GM19328 (cell line): Measurements from ENCODE around the gene MTNR1A.

ENCODE experiments used
- ATAC-seq: cut with Tn5 transposase; IDR thresholded peaks from one replicate; pipeline ENCODE4 v1.9.1; 2021; ENCODE audit warnings: mild to moderate bottlenecking, moderate library complexity; ENCODE audit not compliant: unreplicated experiment

Gene MTNR1A

DNA sequence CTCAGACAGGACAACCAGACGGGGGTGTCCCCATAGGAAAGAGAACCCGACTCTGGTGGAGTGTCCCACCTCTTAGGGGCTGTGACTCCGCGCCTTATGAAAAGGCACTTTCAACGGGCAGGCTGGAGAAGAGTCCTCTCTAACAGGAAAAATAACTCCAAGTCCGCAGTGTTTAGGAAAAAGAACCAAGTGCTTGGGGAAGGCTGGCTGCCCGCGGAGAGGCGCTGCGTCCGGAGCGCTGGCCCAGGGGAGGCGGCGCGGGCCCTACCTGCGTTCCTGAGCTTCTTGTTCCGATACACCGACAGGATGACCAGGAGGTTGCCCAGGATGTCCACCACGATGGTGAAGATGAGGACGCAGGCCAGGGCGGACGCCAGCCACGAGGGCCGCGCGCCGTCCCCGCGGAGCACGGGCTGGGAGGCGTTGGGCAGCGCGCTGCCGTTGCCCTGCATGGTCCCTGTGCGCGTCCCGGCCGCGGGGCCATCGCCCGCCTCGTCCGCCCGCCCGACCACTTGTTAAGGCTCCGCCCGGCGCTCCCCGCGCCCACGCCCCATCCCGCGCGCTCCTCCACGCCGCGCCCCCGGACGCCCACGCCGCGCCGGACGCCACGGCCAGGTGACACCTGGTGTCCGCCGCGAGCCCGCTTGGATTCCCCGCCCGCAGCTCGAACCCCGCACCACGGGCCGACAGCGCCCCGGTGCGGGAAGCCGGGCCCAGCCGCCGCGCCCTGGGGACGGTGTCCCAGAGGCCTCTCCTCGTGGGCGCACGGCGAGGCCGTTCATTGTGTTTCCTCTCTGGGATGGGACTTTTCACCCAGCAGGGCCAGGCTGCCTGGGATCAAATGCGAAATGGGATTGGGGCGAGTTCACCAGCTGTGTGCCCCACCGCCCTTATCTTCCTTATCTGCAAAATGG is at the start of gene MTNR1A:
Gene MTNR1A, minus strand, starts transcription at position 654 of the 914 bp plus-strand sequence. Its CDS starts 202 bp downstream, at position 452.
- no peak for ATAC-seq

- ATAC-seq = no peak
These were observed 48.9 kb upstream of the MTNR1A start for GRCh38 chr4:186604124-186604807.

DNA sequence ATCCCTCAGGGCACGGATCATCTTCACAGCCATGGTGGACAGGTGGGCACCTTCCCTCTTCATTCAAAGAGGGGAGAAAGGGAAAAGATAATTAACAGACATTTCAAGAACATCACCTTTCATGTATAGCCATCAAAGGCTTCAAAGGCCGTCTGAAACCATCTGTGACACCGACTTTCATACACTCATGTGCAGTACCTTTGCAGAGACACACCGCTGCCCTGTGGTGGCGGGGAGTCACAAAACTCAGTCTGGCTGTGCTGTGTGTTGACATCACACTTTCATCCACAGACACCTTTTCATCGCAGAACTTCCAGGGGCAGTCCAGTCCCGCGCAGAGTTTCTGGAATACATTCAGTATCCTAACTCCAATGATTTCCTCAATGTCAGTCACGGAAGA is 47.6 kb upstream of the MTNR1A start:
- ATAC-seq = no peak

DNA sequence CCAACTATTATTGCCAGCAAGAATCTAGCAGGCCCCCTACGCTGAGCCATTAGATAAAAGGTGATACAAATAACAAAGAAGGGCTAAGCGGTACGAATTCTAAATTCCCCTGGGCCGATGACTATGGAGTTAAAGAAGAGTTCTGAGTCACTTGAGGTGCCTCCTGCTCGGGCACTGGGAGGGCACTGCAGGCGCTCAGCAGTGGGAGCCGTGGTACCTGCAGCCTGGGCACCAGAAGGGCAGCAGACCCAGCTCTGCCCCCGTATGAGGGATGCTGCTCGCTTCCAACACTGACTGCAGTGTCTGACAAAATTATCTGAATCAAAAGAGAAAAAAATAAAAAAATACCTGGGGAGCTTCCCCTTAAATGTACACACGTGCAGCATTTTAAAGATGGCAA is 44.1 kb upstream of the MTNR1A start:
- ATAC-seq = no peak

GRCh38 chr4:186598686-186599085 is 43.3 kb upstream of the MTNR1A start:
- ATAC-seq = no peak

DNA sequence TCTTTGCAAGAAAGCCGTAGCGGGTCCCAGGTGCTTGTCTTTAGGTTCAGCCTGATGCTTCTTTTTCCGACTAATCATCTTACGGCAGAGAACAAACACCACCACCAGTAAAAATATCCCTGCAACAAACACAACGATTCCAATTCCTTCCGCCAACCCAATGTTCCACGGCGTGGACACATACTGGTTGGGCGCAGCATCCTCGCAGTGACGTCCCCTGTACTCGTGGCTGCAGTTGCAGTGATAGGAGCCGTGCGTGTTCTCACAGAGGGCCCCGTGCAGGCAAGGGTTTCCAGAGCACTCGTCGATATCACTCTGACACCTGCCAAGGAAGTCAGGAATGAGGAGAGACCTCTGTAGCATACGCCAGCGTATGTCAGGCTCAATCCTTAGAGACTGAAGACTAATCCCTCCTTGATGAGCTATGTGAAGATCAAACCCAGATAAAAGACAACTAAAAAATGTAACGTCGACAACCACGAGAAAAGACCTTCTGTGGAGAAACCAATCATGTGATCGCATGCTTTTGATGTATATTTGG is 41.6 kb upstream of the MTNR1A start:
- no peak for ATAC-seq

GRCh38 chr4:186596346-186596745 is 41.0 kb upstream of the MTNR1A start:
- no peak for ATAC-seq

- ATAC-seq = no peak
These were observed 38.2 kb upstream of the MTNR1A start for GRCh38 chr4:186593587-186593973.

- ATAC-seq = no peak
These were observed 37.7 kb upstream of the MTNR1A start for GRCh38 chr4:186592966-186593586.

DNA sequence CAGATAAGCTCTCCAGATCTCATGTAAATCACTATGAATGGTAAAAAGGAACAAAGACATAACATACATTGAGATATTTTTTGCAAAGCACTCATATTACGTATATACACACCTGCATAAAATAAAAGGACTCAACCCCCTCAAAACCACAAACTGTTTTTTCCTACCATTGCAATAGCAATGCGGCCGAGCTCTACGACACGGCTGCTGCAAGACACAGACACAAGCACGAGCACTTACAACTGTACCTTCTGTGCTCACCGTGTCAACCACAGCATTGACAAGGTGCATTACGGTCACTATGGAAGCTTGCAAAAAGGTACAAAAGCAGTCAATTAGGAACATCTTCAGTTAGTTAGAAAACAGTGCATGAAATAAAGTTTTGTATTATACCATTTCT is 37.1 kb upstream of the MTNR1A start:
- ATAC-seq = no peak

DNA sequence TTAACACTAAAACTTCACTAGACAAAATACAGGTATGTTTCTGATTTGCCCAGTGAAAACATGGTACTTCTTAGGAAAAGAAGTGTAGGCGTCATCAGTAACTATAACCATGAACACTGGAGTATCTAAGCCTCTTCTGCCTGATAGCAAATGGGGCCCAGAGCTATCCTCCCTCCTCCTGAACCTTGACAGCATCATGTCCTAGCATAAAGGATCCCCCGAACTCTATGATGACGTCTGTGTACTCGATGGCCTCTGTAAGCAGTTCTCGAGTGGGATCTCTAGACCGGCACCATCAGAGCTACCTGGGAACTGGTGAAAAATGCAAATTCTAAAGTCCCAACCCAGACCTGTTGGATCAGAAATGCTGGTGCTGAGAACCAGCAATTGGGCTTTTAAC is 36.3 kb upstream of the MTNR1A start:
- ATAC-seq = no peak

- no peak for ATAC-seq
These were observed 33.1 kb upstream of the MTNR1A start for GRCh38 chr4:186588503-186588902.

DNA sequence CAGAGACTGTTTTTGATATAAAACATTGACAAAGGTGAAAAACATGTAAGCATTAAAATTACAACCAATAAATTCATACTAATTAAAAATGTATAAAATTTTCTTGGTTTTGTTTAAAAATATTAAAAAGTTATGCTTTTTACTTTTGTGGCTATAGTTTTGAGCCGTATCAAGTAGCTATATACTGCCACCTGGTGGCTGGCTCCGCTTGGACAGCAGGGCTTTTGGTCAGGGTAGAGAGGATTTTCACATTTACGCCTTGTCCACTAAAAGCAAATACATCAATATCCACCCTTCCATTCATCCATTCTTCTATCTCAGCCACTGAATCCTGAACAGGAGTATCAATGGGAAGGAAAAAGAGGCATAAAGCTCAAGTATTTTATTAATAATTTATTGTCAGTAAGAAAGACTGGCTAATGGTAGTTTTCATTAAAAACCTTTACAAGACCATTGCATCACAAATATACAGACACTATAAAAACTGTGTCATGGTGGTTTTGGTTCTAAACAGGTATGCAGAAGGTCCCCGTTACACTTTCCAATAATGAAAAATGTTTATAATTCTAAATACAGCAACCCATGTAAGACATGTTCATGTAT is 32.1 kb upstream of the MTNR1A start:
- no peak for ATAC-seq

- no peak for ATAC-seq
These were observed 30.8 kb upstream of the MTNR1A start for GRCh38 chr4:186586205-186586604.

DNA sequence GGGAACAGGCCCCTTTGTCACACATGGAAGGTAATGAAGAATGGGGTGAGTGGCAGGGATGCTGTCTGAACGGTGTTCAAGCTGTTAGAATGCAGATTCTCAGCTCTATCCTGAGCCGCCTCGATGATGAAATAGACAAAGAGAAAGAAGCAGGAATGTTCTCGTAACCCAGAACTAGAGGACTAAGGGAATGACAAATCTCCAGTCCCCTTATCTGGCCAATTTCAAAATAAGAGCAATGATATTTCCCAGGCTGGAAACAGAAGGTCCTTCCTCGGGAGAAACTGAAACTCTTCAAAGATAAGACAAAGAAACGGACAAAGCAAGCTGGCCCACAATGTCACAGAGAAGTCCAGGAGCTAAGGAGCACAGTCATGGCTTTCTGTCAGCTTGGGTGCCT is 29.5 kb upstream of the MTNR1A start:
- no peak for ATAC-seq

DNA sequence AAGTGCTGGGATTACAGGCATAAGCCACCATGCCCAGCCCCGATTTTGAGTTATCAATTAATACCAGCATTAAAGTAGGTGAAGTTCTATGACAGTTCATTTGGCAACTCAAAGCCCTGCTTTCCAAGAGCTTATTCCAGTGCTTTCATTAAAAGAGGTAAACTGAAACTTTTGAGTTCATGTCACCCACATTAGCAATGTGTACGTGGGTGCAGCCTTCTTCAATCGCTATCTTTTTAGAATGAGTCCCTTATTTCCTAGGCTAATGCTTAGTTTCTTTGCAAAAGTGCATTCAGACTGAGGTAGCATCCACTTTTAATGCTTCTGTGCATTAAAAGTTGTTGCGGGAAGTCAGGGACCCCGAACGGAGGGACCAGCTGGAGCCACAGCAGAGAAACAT is 26.1 kb upstream of the MTNR1A start:
- no peak for ATAC-seq

GRCh38 chr4:186580669-186581068 is 25.3 kb upstream of the MTNR1A start:
- ATAC-seq = no peak

DNA sequence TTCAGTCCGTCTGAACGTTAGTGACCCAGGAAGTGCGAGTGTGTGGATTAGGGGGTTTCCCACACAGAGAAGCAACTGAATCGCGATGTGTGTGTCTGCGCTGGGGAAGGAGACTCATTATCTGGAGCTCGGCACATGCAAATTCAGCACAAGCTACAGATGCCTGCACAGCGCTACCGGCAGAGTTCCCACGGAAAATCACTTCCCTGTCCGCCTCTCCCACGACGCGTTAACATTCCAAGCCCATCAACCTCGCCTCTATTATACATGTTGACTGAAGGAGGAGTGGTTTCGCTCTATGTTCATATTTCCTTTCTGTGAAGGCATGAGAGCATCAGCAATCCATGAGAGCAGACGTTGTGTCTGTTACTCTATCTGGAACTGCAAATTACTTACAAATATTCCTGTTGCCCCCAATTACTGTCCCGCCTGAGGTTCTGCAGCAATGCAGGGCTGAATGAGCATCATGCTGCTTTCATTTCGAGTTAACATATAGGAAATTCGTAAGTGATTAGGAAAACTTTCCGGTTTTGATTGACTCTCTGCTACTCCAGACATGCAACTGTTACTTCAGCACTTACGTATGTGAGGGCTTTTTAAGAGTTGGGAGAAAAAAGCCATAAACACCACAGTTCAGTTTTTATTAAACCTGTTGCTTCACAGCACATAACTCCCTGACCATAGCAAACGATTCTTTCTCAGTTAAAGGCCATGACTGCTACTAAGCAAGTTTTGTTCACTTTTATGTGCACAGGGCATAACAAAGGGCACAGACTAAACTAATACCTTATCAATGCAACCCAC is 15.0 kb upstream of the MTNR1A start:
- no peak for ATAC-seq

- ATAC-seq = no peak
These were observed 14.3 kb upstream of the MTNR1A start for GRCh38 chr4:186569533-186570192.

DNA sequence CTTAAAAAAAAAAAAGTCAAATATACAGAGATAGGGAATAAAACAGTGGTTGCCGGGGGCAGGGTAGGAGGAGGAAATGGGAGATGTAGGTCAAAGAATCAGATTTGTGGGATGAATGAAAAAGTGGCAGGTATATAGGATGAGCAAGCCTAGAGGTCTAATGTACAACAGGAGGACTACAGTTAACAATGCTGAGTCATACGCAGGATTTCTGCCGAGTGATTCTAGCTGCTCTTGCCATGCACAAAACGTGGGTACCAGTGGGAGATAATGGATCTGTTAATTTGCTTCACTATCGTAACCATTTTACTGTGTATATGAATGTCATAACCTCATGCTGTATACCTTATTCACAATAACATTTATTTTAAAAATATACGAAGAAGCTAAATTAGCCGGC is 10.7 kb upstream of the MTNR1A start:
- no peak for ATAC-seq
